ENCODE measurements around the gene NOTCH4.

The NOTCH4 gene

GRCh38 chr6:32190054-32190851 lies 33.6 kb downstream of the NOTCH4 start, which contains the start of gene PBX2:
Gene PBX2, minus strand, starts transcription at chr6:32190202. Its CDS starts 287 bp downstream, at chr6:32189915.
- TF ChIP-seq CTCF (conservative IDR thresholded peaks at IDR 0.05; ENCODE audit: low read length) (no peak), EZH2phosphoT487 (IDR thresholded peaks at IDR 0.05; ENCODE audit: borderline replicate concordance) (no peak)
- Histone ChIP-seq H3K4me3 (ENCODE audit: low read length, poor library complexity, severe bottlenecking) (peak within 1 kb of the TSS; percentile 91), H2AFZ (ENCODE audit: low read length) (no peak within 1 kb of the TSS), H3K4me2 (ENCODE audit: low read depth, low read length, poor library complexity, severe bottlenecking) (peak within 1 kb of the TSS; percentile 99), H3F3A (ENCODE audit: low read depth) (no peaks in the 10 kb centered on the region), H3K9ac (ENCODE audit: low read depth, low read length, poor library complexity, severe bottlenecking) (peak within 1 kb of the TSS; percentile 96), H3K9me3 (ENCODE audit: insufficient read depth, low read depth, low read length) (no peaks in the 10 kb centered on the region), H4K20me1 (ENCODE audit: insufficient read depth, low read length, poor library complexity, severe bottlenecking) (peaks cover 11% of the 10 kb centered on the region), H3K79me2 (ENCODE audit: insufficient read depth, low read length) (peaks cover 79% of the 10 kb centered on the region), H3K36me3 (ENCODE audit: insufficient read depth, low read length) (peaks cover 15% of the 10 kb centered on the region; the same call in 1 of the 2 replicates), H3K27me3 (ENCODE audit: insufficient read depth, low read length, poor library complexity, severe bottlenecking) (no peaks in the 10 kb centered on the region), H3K9me2 (replicated peaks; ENCODE audit: low read depth, low read length) (no peaks in the 10 kb centered on the region), H3K4me1 (ENCODE audit: insufficient read depth, low read length, poor library complexity, severe bottlenecking) (peaks cover 57% of the 10 kb centered on the region)

- H3K36me3 ChIP-seq (ENCODE audit: insufficient read depth, low read length): peaks cover 15% of the 10 kb centered on the region; the same call in 1 of the 2 replicates
- peaks cover 78% of the 10 kb centered on the region for H3K79me2 ChIP-seq (ENCODE audit: insufficient read depth, low read length)
- no peaks in the 10 kb centered on the region for H3F3A ChIP-seq (ENCODE audit: low read depth)
- no peak for TF ChIP-seq CTCF (conservative IDR thresholded peaks at IDR 0.05; ENCODE audit: low read length)
- no peak for TF ChIP-seq EZH2phosphoT487 (IDR thresholded peaks at IDR 0.05; ENCODE audit: borderline replicate concordance)
- H3K9ac ChIP-seq (ENCODE audit: low read depth, low read length, poor library complexity, severe bottlenecking): peak overlapping the region; percentile 96
- no peaks in the 10 kb centered on the region for H3K9me3 ChIP-seq (ENCODE audit: insufficient read depth, low read depth, low read length)
- H3K9me2 ChIP-seq (replicated peaks; ENCODE audit: low read depth, low read length): no peaks in the 10 kb centered on the region
- peaks cover 51% of the 10 kb centered on the region for H3K4me1 ChIP-seq (ENCODE audit: insufficient read depth, low read length, poor library complexity, severe bottlenecking)
- H4K20me1 ChIP-seq (ENCODE audit: insufficient read depth, low read length, poor library complexity, severe bottlenecking): peaks cover 11% of the 10 kb centered on the region
- H3K27me3 ChIP-seq (ENCODE audit: insufficient read depth, low read length, poor library complexity, severe bottlenecking): no peaks in the 10 kb centered on the region
- H3K4me2 ChIP-seq (ENCODE audit: low read depth, low read length, poor library complexity, severe bottlenecking): peak overlapping the region; percentile 99
- no peak overlapping the region for H2AFZ ChIP-seq (ENCODE audit: low read length)
- peak overlapping the region; percentile 91 for H3K4me3 ChIP-seq (ENCODE audit: low read length, poor library complexity, severe bottlenecking)
Observed at GRCh38 chr6:32189742-32190053, 34.2 kb downstream of the NOTCH4 start.

GRCh38 chr6:32189069-32189741 lies 34.7 kb downstream of the NOTCH4 start:
- no peaks in the 10 kb centered on the region for H3K9me3 ChIP-seq (ENCODE audit: insufficient read depth, low read depth, low read length)
- H3K27me3 ChIP-seq (ENCODE audit: insufficient read depth, low read length, poor library complexity, severe bottlenecking): no peaks in the 10 kb centered on the region
- H3K36me3 ChIP-seq (ENCODE audit: insufficient read depth, low read length): peaks cover 15% of the 10 kb centered on the region; the same call in 1 of the 2 replicates
- peak overlapping the region; percentile 91 for H3K4me3 ChIP-seq (ENCODE audit: low read length, poor library complexity, severe bottlenecking)
- peak overlapping the region; percentile 99 for H3K4me2 ChIP-seq (ENCODE audit: low read depth, low read length, poor library complexity, severe bottlenecking)
- no peak overlapping the region for H2AFZ ChIP-seq (ENCODE audit: low read length)
- peak overlapping the region; percentile 96 for H3K9ac ChIP-seq (ENCODE audit: low read depth, low read length, poor library complexity, severe bottlenecking)
- peaks cover 46% of the 10 kb centered on the region for H3K4me1 ChIP-seq (ENCODE audit: insufficient read depth, low read length, poor library complexity, severe bottlenecking)
- no peaks in the 10 kb centered on the region for H3K9me2 ChIP-seq (replicated peaks; ENCODE audit: low read depth, low read length)
- H3K79me2 ChIP-seq (ENCODE audit: insufficient read depth, low read length): peaks cover 75% of the 10 kb centered on the region
- peaks cover 11% of the 10 kb centered on the region for H4K20me1 ChIP-seq (ENCODE audit: insufficient read depth, low read length, poor library complexity, severe bottlenecking)
- TF ChIP-seq CTCF (conservative IDR thresholded peaks at IDR 0.05; ENCODE audit: low read length) (no peak), EZH2phosphoT487 (IDR thresholded peaks at IDR 0.05; ENCODE audit: borderline replicate concordance) (no peak)
- no peaks in the 10 kb centered on the region for H3F3A ChIP-seq (ENCODE audit: low read depth)
